ENCODE results near the gene LRRC75A. TPM values are rescaled to one million over a fixed set of nuclear protein-coding genes. Genes with fewer than 3 reads are reported as not detected.

Gene LRRC75A
- polyA plus RNA-seq, 5 donors, result 4.5 to 6.1 (median 5.8) TPM

DNA sequence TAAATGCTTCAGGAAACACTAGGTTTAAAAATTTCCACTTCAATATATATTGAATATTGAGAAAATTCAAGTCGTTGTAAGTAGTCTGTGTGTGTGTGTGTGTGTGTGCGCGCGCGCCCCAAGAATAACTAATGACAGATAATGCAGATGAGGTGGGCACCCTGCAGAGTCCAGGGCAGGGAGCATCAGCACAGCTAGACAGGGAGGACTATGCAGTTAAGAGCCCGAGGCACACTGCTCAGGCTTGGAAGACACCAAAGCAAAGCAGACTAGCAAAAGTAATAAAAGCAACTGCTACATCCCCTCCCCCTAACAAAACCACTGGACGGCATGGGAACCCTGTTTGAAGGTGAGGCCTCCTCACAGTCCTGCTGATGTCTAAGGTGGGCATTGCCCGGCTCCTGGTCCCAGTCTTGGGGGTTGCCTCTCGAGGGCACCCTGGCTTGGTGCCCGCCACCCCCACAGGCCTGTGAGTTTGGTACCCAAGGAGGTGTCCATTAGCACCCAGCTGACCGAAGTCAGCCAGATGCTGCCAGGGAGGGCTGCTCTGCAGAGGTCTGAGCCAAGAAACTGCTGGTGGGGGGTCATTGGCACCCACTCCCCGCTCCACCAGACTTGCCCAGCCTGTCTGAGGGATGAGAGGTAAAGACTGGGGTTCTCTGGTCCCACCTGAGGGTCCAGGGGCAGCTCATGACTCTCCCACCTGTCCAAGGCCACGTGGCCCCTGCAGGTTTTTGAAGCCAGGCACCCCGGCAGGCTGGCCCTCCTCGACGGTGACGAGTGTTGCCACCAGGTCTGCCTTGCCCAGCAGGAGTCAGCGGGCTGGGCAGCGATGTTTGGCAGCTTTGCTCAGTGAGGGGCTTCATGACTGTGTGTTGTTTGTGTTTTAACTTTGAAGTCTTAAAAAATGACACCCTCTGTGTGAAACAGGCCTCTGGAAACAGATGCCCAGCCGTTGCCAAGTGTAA, 18.7 kb downstream of the LRRC75A start:
- no peak for DNase-seq

DNA sequence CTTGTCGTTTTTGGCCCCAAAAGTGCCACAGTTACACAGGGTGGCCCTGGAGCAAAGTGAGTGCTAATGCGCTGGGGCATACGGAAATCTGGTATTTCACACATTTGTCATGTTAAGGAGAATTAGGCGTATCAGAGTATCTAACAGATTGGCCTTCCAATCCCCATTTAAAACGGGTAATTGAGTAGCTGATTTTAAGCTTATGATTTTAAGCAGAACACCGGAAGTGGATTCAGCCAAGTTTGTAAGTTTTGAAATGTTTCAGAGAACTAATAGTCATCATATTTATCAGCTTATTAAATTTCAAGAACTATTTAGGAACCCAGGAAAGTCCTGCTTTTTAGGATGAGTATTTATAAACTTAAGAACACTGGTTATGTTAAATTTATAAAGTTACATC, 19.5 kb downstream of the LRRC75A start:
- DNase-seq, result no peak

DNA sequence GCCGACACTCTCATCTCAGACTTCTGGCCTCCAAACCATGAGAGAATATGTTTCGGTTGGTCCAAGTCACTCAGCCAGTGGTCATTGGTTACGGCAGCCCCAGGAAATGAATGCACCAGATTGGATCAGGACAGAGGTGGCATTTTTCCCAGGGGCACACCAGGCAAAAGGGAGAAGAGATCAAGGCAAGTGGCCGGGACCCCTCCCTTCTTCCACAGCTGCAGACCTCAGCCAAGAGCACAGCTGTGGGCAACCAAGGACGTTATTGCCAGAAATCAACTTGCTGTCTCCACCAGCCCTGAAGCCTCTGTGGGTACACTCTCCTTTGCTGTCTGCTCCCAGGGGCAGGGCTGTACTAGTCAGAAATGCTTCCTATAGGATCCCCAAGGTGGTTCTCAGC, 20.7 kb downstream of the LRRC75A start:
- DNase-seq, result no peak

DNA sequence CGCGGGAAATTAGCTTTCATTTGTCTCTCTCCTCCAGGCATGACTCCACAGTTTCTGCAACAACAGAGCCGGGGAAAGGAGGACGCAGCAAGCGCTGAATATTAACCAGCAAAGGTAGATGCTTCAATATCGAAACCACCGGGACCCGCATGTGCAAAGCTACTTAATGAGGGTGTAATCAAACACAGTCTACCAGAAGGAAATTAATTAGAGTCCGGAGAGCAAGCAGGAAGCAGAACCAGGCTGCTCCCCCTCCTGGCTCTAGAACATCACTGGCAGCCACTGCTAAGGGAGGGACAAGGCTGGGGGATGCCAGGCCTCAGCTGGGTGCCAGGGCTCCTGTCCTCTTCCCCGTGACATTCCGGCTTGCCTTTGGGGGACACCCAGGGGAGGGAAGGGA, 21.7 kb downstream of the LRRC75A start:
- no peak for DNase-seq

DNA sequence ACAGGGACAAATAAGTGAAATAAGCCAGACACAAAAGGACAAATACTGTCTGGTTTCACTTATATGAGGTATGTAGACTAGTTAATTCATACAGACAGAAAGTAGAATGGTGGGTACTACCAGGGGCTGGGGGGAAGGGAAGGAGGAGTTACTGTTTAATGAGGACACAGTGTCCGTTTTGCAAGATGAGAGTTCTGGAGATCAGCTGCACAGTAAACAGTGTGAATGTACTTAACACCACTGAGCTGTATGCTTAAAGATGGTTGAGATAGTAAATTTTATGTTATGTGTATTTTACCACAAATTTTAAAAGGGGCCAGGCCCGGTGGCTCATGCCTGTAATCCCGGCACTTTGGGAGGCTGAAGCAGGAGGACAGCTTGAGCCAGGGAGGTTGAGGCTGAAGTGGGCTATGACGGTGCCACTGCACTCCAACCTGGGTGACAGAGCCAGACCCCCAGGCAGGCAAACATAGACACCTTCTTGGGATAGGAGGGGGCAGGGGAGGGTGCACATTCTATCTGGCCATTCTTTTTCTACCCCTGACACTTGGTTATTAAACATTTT, 23.5 kb downstream of the LRRC75A start:
- no peak for DNase-seq

DNA sequence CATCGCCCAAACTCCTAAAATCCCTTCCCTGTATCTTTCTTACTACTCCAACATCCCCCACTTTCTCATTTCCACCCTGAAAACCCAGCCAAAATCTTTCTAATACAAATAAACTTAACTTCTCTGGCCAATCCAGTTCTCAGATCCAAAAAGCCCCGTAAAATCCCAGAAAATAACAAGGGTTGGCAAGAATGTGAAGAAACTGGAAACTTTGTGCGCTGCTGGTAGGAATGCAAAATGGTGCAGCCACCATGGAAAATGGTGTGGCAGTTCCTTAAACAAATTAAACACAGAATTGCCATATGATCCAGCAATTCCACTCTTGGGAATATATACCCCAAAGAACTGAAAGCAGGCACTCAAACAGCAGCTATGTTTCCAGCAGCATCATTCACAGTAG, 24.1 kb downstream of the LRRC75A start:
- no peak for DNase-seq

DNA sequence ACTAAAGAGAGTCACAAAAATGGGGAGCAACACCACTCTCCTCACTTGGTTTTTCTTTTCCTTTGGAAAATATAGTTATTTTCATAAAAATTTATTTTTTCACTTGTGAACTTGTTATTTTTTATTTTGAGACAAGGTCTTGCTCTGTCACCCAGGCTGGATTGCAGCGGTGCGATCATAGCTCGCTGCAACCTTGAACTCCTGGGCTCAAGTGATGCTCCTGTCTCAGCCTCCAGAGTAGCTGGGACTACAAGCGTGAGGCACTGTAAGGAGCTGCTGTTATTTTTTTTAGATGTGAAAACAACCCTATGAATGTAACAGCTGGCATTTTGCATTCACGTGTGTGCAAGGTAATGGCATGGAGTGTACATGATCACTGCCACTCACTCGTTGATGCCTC, 24.9 kb downstream of the LRRC75A start:
- no peak for DNase-seq

DNA sequence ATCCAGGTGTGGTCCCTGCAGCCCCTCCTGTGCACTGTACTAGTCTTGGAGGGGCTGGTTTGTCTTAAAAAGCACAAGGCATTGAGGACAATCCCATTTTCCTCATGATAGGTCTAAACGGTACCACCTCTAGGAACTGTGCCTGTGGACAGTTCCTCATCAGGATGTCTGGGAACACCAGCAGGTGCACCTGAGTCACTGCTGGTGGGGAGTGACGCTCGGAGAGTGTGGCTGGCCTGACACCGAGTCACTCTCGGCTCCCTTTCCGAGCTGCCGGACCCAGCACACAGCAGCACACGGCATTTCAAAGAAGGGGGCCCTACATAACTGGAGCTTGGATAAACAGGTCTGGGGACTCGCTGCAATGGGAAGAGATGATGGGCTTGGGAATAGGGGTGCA, 25.6 kb downstream of the LRRC75A start:
- no peak for DNase-seq

DNA sequence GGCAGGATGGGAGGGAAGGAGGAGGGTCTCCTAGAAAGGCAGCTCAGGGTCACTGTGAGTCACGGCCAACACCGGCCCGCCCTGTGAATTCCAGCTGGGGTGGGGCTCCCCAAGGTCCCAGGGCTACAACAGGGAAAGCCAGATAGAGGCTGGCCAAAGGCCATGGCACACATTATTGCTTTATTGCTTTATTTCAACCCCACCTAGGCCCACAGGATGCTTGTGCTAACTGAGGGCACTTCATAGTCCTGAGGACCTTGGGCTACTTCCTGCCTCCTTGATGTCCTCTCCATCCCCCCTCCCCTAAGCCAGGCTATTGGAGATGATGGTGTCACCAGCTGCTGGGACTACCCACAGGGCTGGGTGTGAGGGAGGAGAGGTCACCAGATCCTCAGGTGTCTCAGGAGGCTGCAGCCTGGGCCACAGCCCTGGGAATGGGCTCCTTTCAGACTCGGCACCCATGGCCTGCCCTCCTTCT, 26.1 kb downstream of the LRRC75A start:
- no peak for DNase-seq

DNA sequence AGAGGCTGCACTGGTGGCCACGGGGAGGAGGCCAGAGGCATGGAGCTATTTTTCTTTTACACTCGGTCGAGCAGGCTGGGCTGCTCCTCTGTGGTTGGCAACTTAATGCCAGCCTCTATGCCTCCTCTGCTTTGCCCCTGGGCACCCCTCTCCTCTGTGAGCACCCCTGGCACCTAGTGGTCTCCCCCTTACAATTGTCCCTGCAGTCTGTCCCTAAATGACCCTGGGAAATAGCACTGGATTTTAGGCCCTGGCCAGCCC, 27.0 kb downstream of the LRRC75A start:
- no peak for DNase-seq

DNA sequence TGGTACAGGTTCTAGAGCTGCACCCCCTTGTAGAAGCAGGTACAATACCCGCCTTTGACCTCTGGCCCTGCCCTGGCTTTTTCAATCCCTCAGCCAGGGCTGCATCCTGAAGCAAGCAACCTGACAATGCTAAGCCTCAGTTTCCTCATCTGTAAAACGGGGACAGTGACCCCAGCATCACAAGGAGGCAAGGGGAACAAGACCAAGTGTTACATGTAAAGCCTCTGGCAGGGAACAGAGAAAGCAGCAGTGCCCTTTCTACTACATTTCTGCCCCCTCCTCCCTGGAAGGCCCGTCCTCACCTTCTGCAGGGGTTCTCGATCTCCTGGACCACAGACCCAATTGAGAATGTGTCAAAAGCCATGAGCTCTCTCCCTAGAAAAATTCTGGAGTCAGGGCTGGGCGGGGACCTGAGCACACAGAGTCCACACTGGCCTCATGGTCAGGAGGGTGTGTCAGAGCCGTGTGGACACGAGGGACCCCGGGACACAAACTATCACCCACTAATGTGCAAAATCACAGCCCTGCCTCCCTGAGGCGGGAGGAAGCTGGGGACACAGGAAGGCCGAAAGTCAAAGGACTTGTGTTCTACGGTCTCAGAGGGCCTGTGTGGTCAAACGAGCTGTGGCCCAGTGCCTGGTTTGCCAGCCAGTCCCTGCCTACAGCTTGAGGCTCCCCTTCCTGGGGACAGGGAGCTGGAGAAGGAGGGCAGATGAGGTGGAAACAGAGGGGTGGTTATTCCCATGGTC, 27.5 kb downstream of the LRRC75A start:
- DNase-seq, result no peak

DNA sequence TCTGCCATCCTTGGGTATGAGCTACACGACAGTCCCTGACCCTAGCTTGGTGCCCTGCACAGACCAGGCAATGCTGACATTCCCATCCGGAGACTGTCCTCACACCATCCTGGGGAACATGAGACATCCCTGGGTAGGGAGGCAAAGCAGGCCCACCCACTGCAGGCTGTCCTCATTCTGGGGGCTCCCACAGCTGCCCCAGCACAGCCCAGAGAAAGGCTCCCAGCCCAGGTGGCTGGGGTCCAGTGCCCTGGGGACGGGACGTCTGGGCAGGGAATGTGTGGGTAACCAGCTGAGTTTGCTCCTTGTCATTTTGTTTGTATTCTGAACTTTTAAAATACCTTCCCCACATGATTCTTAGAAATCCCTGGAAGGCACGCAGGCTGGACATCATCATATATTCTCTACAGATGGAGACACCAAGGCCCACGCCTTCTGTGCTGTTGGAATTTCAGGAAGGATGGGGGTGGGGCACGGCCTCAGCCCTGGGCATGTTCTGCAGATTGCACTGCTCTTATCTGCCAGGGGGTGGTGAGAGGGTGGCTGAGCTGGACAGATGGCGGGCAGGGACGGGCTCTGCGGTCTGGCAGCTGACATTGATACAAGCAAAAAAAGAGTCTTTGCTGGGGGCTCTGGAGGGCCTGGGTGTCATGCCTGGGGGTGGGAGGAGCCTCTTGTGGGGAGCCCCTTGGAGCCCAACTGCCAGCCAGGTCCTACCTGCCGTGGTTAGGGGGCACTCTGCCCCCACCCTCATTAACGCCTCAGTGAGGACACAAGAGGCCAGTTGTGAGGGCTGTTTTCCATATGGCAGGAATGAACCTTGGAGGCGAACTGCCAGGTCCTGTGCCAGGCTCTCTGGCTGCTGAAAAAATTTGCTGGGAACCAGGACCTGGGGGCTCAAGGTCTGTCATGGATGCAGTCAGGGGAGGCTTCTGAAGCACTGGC, 28.4 kb downstream of the LRRC75A start:
- no peak for DNase-seq

DNA sequence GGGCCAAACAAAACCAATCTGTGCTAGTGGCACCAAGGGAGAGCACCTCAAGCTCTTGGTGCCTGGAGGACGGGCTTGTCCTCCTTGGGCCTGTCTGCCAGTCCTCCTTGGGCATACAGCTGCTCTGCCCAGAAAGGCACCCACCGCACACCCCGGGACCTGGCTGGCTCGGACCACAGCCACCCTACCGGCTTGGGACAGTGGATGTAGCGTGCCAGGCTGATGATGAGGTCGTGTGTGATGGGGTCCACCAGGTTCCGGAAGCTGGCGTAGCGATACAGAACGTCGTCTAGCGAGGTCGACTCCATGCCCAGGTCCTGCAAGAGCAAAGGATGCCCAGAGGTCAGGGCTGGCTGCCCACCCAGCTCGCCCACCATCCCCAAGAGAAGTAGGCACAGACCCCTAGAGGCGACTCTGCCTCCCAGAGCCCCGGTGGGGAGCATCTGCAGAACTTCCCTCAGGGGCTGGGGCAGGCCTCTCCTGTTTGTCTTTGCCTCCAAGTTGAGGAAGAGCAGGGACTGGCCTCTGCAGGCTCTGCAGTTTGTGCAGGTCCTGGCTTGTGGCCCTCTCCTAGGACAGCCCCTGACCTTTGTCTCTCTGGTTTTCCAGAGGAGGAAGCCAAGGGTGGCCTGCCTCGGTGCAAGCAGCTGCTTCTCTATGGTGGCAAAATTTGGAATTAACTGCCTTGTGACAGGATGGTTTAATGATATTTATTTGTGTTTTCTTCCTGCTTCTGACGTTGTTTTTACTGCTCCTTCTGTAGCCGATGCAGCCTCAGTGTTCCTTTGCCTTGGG, 29.7 kb downstream of the LRRC75A start:
- no peak for DNase-seq

DNA sequence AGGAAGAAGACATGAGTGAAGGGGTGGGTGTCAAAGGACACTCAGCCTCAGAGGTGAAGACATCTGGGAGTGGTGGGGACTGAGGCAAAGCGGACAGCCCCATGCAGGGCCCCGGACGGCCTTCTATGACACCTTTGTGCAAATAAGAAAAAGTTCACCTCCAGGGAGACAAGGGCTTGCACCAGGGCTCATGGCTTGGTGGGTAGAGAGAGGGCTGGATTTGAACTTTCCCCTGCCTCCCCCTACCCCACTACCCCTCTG, 30.5 kb downstream of the LRRC75A start:
- DNase-seq, result no peak

DNA sequence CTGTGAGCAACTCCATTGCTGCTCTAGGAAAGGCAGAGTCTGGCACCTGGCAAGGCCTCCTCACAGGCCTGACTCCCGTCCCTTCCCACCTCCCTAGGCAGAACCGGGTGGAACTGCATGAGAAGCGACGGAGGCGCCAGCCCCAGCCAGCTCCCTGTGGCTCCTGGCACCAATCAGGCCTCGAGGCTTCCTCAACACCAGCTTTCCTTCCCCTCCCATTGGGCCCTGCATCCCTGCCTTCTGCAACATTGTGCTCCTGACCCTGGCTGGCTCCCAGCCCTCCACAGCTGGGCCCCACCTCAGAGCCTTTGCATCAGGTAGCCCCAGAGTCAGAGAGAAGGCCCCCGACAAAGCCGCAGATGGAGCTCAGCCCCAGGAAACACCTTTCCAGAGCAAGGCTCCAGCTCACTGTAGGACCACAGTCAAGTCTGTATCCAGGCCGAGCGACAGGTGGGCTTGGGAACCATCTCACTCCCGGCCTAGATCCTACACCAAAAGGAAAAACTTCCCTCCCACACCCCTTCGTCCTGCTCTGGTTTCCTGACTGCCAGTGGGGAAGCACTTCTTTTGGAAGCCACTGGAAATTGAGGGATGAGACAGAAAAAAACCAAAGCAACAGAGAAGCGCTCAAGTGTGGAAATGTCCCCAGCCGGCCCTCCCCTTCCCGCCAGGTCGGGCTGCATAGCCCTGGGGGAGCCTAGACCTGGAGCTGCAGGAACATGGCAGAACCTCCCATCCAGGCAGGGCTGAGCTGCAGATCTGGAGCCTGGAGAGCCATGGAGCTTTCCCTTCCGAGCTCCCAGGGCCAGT, 31.0 kb downstream of the LRRC75A start:
- DNase-seq, result no peak

DNA sequence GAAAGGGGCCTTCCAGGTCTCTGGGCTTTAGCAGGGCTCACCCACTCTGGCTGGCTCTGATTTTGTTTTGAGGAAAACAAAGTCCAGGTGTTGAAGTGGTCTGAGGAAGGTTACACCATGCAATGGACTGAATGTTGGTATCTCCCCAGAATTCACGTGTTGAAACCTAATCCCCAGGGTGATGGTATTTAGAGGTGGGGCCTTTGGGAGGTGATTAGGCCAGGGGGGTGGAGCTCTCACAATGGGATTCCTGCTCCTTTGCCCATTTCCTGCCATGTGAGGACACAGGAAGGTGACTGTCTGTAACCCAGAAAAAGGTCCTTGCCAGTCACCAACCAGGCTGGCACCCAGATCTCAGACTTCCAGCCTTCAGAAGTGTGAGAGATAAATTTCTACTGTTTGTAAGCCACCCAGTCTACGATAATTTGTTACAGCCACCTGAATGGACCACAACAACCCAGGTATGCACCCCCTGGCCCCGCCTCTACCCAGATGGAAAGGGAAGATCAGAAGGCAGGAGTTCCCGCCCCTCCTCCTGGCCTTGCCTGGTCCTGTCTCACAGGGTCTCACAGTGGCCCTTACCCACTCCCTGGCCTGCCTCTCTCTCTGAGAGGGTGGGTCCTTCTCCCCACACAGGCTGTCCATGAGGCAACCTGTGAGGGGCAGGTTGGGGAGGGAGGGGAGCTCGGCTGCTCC, 32.0 kb downstream of the LRRC75A start:
- no peak for DNase-seq

DNA sequence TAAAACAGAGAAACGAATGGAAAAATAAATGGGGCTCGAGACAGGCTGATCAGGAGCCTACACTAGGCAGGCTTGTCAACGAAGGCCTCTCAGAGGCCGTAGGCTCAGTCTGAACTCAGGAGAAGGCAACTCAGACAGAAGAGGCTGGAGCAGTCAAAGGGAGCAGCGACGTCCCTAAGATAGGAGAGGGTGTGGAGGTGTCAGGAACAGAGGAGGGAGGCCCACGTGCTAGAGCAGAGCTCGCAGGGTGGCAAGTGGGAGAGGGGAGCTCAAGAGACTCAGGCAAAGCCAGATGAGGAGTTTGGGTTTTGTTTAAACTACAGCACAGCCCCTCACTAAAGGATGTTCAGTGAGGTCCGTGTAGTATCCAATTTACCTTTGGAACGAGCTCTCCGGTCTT, 32.7 kb downstream of the LRRC75A start:
- DNase-seq, result no peak

DNA sequence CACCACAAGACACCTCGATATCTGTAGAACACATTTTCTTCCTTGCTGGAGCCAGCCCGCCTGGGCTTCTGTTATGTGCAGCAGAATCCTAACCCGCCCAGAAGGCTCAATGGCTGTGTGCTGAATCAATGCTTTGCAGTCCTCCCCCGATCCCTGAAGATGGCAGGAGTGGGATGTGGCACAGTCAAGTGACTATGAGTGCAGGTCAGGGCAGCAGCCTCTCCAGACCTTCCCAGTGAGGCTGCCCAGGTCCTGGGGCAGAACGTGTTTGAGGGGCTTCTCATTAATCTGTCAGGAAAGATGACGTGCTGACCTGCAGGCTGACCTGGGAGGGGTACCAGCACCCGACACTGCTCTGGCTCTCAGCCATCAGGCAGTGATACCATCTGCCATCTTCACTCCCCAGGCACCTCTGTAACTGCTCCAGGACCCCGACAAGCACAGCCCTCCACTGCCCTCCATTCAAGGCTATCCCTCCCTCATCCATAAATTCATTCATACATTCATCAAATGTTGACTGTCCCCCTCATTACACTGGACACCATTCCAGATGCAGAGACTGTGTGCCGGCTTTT, 35.2 kb downstream of the LRRC75A start:
- DNase-seq, result no peak

Measured in right lung (tissue), 5 donors.